ENCODE measurements around the gene FXYD3. TPM values are rescaled to one million over a fixed set of nuclear protein-coding genes. Genes with fewer than 3 reads are reported as not detected.
A peak's percentile ranks its signal among the peaks of the same experiment; 100 is the strongest.

FXYD3 gene
- total RNA-seq, 1 donor from 2014 or later, result 0.50 TPM

GRCh38 chr19:35088131-35088913 lies 27.3 kb upstream of the FXYD3 start:
- H3K36me3 ChIP-seq (ENCODE audit: control insufficient read depth, insufficient read depth, low read length), result no peaks in the 10 kb centered on the region
- no peak overlapping the region for H3K4me3 ChIP-seq (ENCODE audit: low read depth, low read length)
- peak; percentile 56 for DNase-seq (ENCODE audit: low read depth)
- TF ChIP-seq CTCF (IDR thresholded peaks at IDR 0.05; ENCODE audit: insufficient read depth, low read length, poor library complexity, severe bottlenecking), result no peak
- H3K27me3 ChIP-seq (ENCODE audit: control insufficient read depth, insufficient read depth, low read length), result peaks cover 10% of the 10 kb centered on the region

GRCh38 chr19:35089554-35089953 lies 26.1 kb upstream of the FXYD3 start:
- no peak overlapping the region for H3K4me3 ChIP-seq (ENCODE audit: low read depth, low read length)
- H3K27me3 ChIP-seq (ENCODE audit: control insufficient read depth, insufficient read depth, low read length), result peaks cover 10% of the 10 kb centered on the region
- DNase-seq (ENCODE audit: low read depth), result no peak
- no peak for TF ChIP-seq CTCF (IDR thresholded peaks at IDR 0.05; ENCODE audit: insufficient read depth, low read length, poor library complexity, severe bottlenecking)
- H3K36me3 ChIP-seq (ENCODE audit: control insufficient read depth, insufficient read depth, low read length), result no peaks in the 10 kb centered on the region

- no peak for DNase-seq (ENCODE audit: low read depth)
- no peak for TF ChIP-seq CTCF (IDR thresholded peaks at IDR 0.05; ENCODE audit: insufficient read depth, low read length, poor library complexity, severe bottlenecking)
- H3K27me3 ChIP-seq (ENCODE audit: control insufficient read depth, insufficient read depth, low read length), result peaks cover 10% of the 10 kb centered on the region
- no peaks in the 10 kb centered on the region for H3K36me3 ChIP-seq (ENCODE audit: control insufficient read depth, insufficient read depth, low read length)
- H3K4me3 ChIP-seq (ENCODE audit: low read depth, low read length), result no peak overlapping the region
These were observed 25.5 kb upstream of the FXYD3 start for GRCh38 chr19:35090160-35090505.

GRCh38 chr19:35090506-35091214 lies 25.0 kb upstream of the FXYD3 start:
- DNase-seq (ENCODE audit: low read depth), result no peak
- Histone ChIP-seq H3K27me3 (ENCODE audit: control insufficient read depth, insufficient read depth, low read length) (peaks cover 10% of the 10 kb centered on the region), H3K4me3 (ENCODE audit: low read depth, low read length) (no peak overlapping the region), H3K36me3 (ENCODE audit: control insufficient read depth, insufficient read depth, low read length) (no peaks in the 10 kb centered on the region)
- TF ChIP-seq CTCF (IDR thresholded peaks at IDR 0.05; ENCODE audit: insufficient read depth, low read length, poor library complexity, severe bottlenecking), result peak; percentile 61

- Histone ChIP-seq H3K4me3 (ENCODE audit: low read depth, low read length) (no peak overlapping the region), H3K27me3 (ENCODE audit: control insufficient read depth, insufficient read depth, low read length) (peaks cover 10% of the 10 kb centered on the region), H3K36me3 (ENCODE audit: control insufficient read depth, insufficient read depth, low read length) (no peaks in the 10 kb centered on the region)
- no peak for TF ChIP-seq CTCF (IDR thresholded peaks at IDR 0.05; ENCODE audit: insufficient read depth, low read length, poor library complexity, severe bottlenecking)
- DNase-seq (ENCODE audit: low read depth), result no peak
These were observed 22.2 kb upstream of the FXYD3 start for GRCh38 chr19:35093430-35093829.

Data from kidney epithelial cell (primary cell).